IPS-20b (cell line): ENCODE measurements around the gene ACRBP.

Source experiments
- H3K27ac ChIP-seq: one replicate; pipeline ENCODE4 v1.5.1; 2013; ENCODE audit warnings: low read length
- H3K27me3 ChIP-seq: 2 replicates; pipeline ENCODE4 v1.6.1; 2013; ENCODE audit warnings: mild to moderate bottlenecking, low read length, inconsistent platforms; ENCODE audit not compliant: insufficient read depth
- H3K36me3 ChIP-seq: 2 replicates; pipeline ENCODE4 v1.6.1; 2013; ENCODE audit warnings: low read depth, mild to moderate bottlenecking, inconsistent platforms, low read length, moderate library complexity; ENCODE audit not compliant: insufficient read depth
- H3K4me1 ChIP-seq: 2 replicates; pipeline ENCODE4 v1.6.1; 2013; ENCODE audit warnings: mild to moderate bottlenecking, control low read depth, inconsistent platforms, low read length, moderate library complexity; ENCODE audit not compliant: insufficient read depth
- H3K4me3 ChIP-seq: 2 replicates; pipeline ENCODE4 v1.5.1; 2013; ENCODE audit warnings: mild to moderate bottlenecking, low read length, inconsistent platforms
- H3K9ac ChIP-seq: 2 replicates; pipeline ENCODE4 v1.6.1; 2013; ENCODE audit warnings: low read depth, mild to moderate bottlenecking, inconsistent platforms, low read length, moderate library complexity
- H3K9me3 ChIP-seq: 2 replicates; pipeline ENCODE4 v1.6.1; 2013; ENCODE audit warnings: mild to moderate bottlenecking, low read depth, low read length, inconsistent platforms; ENCODE audit not compliant: insufficient read depth

Gene ACRBP

DNA sequence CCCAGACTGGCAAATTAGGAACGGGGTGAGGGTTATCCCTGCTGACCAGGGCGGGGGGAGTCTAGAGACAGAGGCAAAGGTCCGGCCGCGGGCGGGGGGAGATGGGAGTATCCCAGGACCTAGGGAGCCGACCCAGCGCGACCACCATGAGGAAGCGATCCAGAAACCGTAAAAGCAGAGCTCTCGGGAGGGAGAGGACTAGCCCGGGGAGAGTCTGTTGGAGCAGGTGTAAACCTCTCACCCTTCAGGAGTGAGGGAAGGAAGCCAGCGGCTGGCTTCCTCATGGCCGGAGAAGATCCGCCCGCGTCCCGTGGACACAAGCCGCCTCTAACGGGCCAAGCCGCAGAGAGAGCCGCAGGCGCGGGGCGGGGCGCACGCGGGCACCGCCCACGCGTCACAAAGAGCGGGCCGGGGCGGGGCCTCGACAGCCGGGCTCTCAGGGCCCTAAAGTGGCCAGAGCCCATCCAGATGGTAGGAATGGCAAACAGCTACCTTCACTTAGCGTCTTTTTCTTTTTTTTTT, at the start of gene ACRBP:
ACRBP (minus strand) TSS at position 350 of the 522 bp plus-strand sequence; CDS start at position 284, 66 bp downstream.
- Histone ChIP-seq H3K27ac (no peak within 1 kb of the TSS), H3K36me3 (peaks cover 23% of the 10 kb centered on the region), H3K4me3 (peak within 1 kb of the TSS; percentile 74), H3K9me3 (no peaks in the 10 kb centered on the region), H3K9ac (peak within 1 kb of the TSS; percentile 67; the same call in 1 of the 2 replicates), H3K27me3 (peaks cover 15% of the 10 kb centered on the region), H3K4me1 (no peaks in the 10 kb centered on the region)

DNA sequence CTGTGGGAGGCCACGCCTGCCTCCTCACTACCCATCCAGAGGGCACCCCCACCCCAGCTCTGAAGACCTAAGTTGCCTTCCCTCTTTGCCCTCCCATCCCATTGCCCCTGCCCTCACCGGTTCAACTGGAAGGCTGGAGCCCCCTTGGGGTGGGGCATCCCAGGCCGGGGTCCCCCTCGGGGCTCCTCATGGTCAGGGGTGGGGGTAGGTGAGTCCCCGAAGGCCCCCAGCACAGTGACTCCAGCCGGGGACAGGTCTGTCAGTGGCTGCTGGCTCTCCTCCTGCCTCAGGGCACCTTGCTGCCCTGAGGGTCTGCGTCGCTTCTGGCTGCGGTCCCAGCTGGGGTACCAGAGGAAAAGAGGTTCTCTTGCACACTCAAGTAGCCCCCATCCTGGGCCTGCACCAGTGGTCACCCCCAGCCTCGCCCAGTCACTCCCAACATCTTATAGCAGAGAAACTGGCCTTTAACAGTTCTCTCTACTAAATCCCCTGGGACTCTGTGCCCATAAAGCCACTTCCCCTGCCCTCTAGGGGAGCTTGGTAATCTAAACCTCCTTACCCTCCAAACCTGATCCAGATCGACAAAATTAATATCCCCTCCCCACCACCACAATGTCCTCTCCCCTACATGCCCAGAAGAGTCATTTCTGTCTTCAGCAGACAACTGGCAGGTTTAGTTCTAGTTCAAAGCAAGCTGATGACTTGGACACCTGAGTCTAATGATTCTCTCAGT, 48.2 kb upstream of the ACRBP start:
- peaks cover 19% of the 10 kb centered on the region for H3K27me3 ChIP-seq
- no peaks in the 10 kb centered on the region; the same call in 1 of the 2 replicates for H3K4me1 ChIP-seq
- H3K27ac ChIP-seq = no peak overlapping the region
- H3K4me3 ChIP-seq = no peak overlapping the region
- no peak overlapping the region for H3K9ac ChIP-seq
- H3K36me3 ChIP-seq = peaks cover 8% of the 10 kb centered on the region; the same call in 1 of the 2 replicates
- no peaks in the 10 kb centered on the region for H3K9me3 ChIP-seq

DNA sequence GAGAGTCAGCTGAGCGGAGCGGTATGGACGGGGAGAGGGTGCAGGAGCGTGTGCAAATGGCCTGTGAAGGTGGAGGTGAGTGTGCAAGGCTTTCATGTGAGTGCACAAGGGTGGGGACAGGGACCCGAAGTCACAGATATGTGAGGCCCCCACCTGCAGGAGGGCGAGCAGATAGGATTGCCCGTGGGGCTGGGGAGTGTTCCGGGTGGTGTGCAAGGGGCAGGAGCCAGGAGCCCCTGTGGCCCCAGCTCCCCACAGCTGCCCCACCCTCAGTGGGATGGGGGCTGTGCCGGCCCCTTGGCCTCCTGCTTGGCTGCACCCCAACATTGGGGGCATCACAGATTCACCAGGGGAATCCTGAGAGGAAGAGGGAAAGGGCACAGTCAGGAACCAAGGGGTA, 47.5 kb upstream of the ACRBP start:
- Histone ChIP-seq H3K27ac (no peak overlapping the region), H3K4me1 (no peaks in the 10 kb centered on the region; the same call in 1 of the 2 replicates), H3K9ac (no peak overlapping the region), H3K4me3 (no peak overlapping the region), H3K36me3 (peaks cover 8% of the 10 kb centered on the region; the same call in 1 of the 2 replicates), H3K27me3 (peaks cover 16% of the 10 kb centered on the region), H3K9me3 (no peaks in the 10 kb centered on the region)

DNA sequence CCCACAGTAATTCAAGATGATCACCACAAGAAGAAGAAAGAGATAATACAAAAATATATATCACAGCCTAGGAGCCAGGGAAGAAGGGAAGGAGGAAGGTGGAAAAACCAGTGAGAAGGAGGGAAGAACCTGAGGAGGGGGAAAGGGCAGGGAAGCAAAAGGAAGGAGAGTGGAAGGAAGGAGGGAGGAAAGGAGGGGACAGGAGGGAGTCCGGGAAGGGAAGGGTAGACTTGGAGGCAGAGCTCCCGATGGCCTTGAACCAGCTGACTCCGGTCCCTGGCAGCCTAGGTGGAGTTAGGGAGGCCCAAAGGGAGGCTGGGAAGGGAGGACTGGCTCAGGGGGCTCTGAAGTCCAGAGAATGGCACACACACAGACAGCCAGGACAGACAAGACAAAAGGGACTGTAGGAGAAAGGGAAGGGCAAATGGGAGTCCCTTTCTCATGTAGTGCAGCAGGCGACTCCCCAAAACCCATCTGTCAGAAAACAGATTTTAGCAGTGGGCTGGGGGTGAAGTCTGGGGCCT, 46.7 kb upstream of the ACRBP start:
- Histone ChIP-seq H3K4me1 (no peaks in the 10 kb centered on the region; the same call in 1 of the 2 replicates), H3K36me3 (peaks cover 8% of the 10 kb centered on the region; the same call in 1 of the 2 replicates), H3K9me3 (no peaks in the 10 kb centered on the region), H3K4me3 (no peak overlapping the region), H3K27ac (no peak overlapping the region), H3K27me3 (peaks cover 8% of the 10 kb centered on the region), H3K9ac (no peak overlapping the region)

DNA sequence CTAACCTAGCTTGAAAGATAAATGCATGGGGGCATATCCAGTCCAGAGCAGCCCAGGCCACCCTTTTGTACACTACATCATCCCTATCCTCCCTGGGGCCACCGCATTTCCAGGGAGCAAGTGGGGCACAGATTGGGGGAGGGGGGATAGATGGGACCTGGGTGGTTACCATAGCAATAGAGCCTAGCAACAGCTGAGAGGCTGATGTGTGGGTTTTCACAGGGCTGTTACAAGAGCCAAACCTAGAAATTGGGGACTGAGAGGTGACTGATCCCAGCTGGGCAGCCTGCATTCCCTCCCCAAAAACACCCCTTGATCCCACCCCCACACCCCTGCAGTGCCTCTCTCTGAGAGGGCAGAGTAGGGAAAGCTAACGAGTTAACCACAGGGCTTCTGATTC, 45.7 kb upstream of the ACRBP start:
- H3K9ac ChIP-seq = no peak overlapping the region

DNA sequence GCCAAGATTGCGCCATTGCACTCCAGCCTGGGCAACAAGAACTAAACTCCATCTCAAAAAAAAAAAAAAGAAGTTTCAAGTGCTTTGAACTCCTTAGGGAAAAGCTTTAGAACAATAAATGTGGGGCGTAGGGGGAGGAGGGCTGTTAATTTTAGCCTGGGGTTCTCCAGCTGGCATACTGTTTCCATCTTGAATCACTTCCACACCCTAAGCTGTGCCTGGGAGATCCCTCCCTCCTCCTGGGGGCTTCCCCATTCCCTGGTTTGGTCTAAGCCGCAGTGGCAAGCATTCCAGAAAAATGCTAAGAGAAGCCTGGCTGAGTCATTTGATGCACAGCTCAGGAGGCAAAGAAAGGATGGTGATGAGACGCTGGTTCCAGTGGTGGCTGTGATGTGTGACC, 44.2 kb upstream of the ACRBP start:
- Histone ChIP-seq H3K4me3 (no peak overlapping the region), H3K27ac (no peak overlapping the region), H3K36me3 (peaks cover 14% of the 10 kb centered on the region; the same call in 1 of the 2 replicates), H3K9me3 (no peaks in the 10 kb centered on the region), H3K27me3 (no peaks in the 10 kb centered on the region), H3K4me1 (peaks cover 6% of the 10 kb centered on the region; the same call in 1 of the 2 replicates), H3K9ac (no peak overlapping the region)

More for the DNA sequence above, 45.7 kb upstream of the ACRBP start:
- no peak overlapping the region for H3K4me3 ChIP-seq
- no peaks in the 10 kb centered on the region for H3K27me3 ChIP-seq
- H3K27ac ChIP-seq = no peak overlapping the region
- no peaks in the 10 kb centered on the region for H3K9me3 ChIP-seq
- H3K4me1 ChIP-seq = peaks cover 2% of the 10 kb centered on the region; the same call in 1 of the 2 replicates
- H3K36me3 ChIP-seq = peaks cover 8% of the 10 kb centered on the region; the same call in 1 of the 2 replicates

DNA sequence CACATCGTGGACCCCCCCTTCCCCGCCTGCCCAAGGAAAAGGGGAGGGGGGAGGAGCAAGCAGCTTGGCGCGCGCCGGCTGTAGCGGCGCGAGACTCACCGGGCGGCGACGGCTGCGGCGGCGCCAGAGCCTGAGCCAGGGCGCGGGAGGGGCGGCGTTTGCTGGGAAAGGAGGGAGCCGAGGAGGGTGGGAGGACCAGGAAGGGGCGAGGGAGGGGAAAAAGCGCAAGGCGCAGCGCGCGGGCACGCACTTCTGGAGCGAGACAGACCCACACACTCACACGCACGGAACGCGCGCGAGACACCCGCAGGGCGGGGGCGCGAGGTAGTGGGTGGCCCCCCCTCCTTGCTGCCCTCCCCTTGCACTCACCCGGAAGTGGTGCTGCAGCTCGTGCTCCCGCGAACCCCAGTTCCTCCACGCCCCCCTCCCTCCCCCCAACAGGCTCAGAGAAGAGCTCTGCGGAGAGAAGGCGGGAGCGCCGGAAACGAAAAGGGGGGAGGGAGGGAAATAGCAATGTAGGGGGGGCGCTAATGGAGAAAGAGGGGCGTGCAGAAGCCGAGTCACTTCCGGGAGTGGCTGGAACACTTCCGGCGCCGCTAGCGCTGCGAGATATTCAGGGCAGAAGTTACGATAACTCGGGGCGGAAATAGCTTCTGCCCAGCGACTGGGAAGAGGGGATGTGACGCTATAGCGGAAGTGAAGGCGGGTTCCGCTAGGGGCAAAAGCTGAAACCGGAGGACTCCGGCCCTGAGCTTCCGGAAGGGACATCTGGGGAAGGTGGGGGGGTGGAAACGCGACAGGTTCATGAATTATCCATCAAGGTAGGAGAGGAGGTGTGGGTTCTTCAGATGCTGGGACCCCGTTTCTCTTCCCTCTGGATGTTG, 42.0 kb upstream of the ACRBP start, which contains the start of gene ZNF384:
ZNF384 (minus strand) TSS at position 377 of the 884 bp plus-strand sequence. CDS start 9,855 bp downstream, outside the sequence.
- no peaks in the 10 kb centered on the region for H3K9me3 ChIP-seq
- H3K9ac ChIP-seq = peak within 1 kb of the TSS; percentile 94
- H3K4me3 ChIP-seq = peak within 1 kb of the TSS; percentile 88
- peaks cover 6% of the 10 kb centered on the region; the same call in 1 of the 2 replicates for H3K4me1 ChIP-seq
- H3K27me3 ChIP-seq = no peaks in the 10 kb centered on the region
- peak within 1 kb of the TSS; percentile 60 for H3K27ac ChIP-seq
- peaks cover 16% of the 10 kb centered on the region; the same call in 1 of the 2 replicates for H3K36me3 ChIP-seq

DNA sequence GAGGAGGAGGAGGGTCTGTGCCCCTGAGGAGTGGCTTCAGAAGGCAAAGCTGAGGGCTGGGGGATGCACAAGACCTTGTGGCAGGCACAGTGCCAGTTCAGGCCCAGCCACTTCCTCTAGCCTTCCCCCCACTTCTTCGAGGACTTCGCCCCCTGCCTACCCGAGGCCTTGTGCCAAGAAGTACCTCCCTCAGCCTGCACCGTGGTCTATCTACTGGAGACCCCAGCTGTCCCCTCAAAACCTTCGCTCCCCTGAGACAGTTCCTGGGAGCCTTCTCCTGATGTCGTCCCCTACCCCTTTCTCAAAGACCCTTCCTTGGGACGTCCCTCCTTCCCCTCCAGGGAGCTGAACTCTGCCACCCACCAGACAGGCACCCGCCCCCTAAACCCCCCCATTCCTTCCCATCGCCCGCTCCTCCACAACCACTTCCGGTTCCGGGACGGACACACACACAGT, 41.3 kb upstream of the ACRBP start:
- Histone ChIP-seq H3K4me3 (peak overlapping the region; percentile 88), H3K36me3 (peaks cover 22% of the 10 kb centered on the region; the same call in 1 of the 2 replicates), H3K9ac (peak overlapping the region; percentile 94), H3K27ac (peak overlapping the region; percentile 60), H3K27me3 (no peaks in the 10 kb centered on the region), H3K4me1 (peaks cover 6% of the 10 kb centered on the region; the same call in 1 of the 2 replicates), H3K9me3 (no peaks in the 10 kb centered on the region)

DNA sequence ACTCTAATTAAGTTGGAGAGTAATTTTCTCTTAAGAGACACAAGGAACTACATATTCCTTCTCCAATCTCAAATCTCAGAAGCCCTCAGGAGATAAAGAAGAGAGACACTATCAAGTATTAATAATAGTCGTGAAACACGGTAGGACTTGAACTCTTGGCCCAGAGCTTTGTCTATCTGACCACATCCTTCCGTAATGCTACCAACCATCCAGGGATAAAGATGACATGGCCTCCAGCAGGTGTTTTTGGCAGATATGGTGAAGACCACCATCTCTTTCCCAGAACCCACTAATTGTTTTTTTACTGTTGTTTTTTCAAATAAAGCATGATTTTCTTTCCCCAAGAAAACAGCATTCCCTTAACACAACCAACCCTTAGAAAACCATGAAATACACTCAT, 38.6 kb upstream of the ACRBP start:
- no peaks in the 10 kb centered on the region for H3K9me3 ChIP-seq
- no peak overlapping the region for H3K4me3 ChIP-seq
- peaks cover 6% of the 10 kb centered on the region; the same call in 1 of the 2 replicates for H3K4me1 ChIP-seq
- H3K36me3 ChIP-seq = peaks cover 39% of the 10 kb centered on the region
- no peaks in the 10 kb centered on the region for H3K27me3 ChIP-seq
- no peak overlapping the region for H3K27ac ChIP-seq
- H3K9ac ChIP-seq = no peak overlapping the region

DNA sequence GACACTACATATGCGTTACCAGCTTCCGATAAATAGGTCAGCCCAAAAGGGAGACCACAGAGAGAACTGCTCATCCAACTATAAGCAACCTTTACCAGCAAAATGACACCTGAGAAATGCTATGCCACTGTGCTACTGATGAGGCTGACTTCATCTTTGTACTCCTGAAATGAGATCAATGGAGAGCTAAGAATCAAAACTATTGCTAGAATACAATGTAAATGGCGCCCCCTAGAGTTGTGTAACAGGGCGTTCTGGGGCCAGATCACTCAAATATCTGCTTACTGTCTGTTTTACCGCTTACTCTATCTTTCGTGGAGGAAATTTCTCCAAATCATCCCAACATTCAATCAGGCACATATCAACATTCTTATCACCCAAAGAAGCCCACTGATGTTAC, 37.4 kb upstream of the ACRBP start:
- peaks cover 6% of the 10 kb centered on the region; the same call in 1 of the 2 replicates for H3K4me1 ChIP-seq
- no peak overlapping the region for H3K4me3 ChIP-seq
- H3K9ac ChIP-seq = no peak overlapping the region
- H3K27ac ChIP-seq = no peak overlapping the region
- no peaks in the 10 kb centered on the region for H3K9me3 ChIP-seq
- H3K36me3 ChIP-seq = peaks cover 50% of the 10 kb centered on the region
- H3K27me3 ChIP-seq = no peaks in the 10 kb centered on the region

DNA sequence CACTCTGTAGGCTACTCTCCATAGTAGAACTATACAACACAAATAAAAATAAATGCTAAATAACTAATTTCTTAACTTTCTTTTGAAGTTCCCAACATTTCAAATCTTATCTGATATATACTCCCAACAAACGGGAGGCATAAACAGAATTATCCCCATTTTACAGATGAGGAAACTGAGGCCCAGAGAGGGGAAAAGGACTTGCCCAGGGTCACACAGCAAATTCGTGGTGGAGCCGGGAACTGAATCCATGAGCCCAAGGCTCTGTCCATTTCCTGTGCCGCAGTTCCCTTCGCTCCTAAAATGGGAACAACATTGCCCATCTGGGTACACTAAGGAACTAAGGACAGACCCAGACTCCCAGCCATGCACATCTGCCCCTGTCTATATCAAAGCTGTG, 29.7 kb upstream of the ACRBP start:
- Histone ChIP-seq H3K4me3 (no peak overlapping the region), H3K27ac (no peak overlapping the region), H3K27me3 (no peaks in the 10 kb centered on the region), H3K9ac (no peak overlapping the region), H3K4me1 (no peaks in the 10 kb centered on the region), H3K9me3 (no peaks in the 10 kb centered on the region), H3K36me3 (peaks cover 94% of the 10 kb centered on the region)
